Aorta (tissue), 5 donors: ENCODE data around the gene MYL6B. TPM values are rescaled to one million over a fixed set of nuclear protein-coding genes. Genes with fewer than 3 reads are reported as not detected.

ENCODE experiments used
- ATAC-seq: fragments of 200-7000 bp; cut with Tn5 transposase; one replicate; pipeline ENCODE4 v1.9.1; 2022; ENCODE audit warnings: moderate library complexity; ENCODE audit not compliant: low FRiP score
- DNase-seq, 2 donors: peaks; one replicate each; pipeline ENCODE4 v3.0.0-alpha.2; 2020
- H3K27ac ChIP-seq, 2 donors: one replicate each; pipeline ENCODE4 v1.5.1; 2013; ENCODE audit warnings: low read length in 2 of 2, mild to moderate bottlenecking in 2 of 2, moderate library complexity in 2 of 2, control low read depth in 1 of 2, inconsistent platforms in 1 of 2, low read depth in 1 of 2
- H3K27me3 ChIP-seq, 2 donors: one replicate each; pipeline ENCODE4 v1.6.1; 2013; ENCODE audit warnings: control low read depth in 1 of 2, low read length in 1 of 2, mild to moderate bottlenecking in 1 of 2, moderate library complexity in 1 of 2; ENCODE audit not compliant: insufficient read depth in 2 of 2, control insufficient read depth in 1 of 2
- H3K36me3 ChIP-seq, 2 donors: one replicate each; pipeline ENCODE4 v1.6.1; 2013; ENCODE audit warnings: control low read depth in 1 of 2, low read length in 1 of 2, mild to moderate bottlenecking in 1 of 2; ENCODE audit not compliant: insufficient read depth in 2 of 2, control insufficient read depth in 1 of 2
- H3K4me1 ChIP-seq, 2 donors: one replicate each; pipeline ENCODE4 v1.6.1; 2013; ENCODE audit warnings: low read length in 2 of 2, control low read depth in 1 of 2, mild to moderate bottlenecking in 1 of 2, moderate library complexity in 1 of 2; ENCODE audit not compliant: insufficient read depth in 2 of 2, control insufficient read depth in 1 of 2
- H3K4me3 ChIP-seq, 2 donors: one replicate each; pipeline ENCODE4 v1.5.1; 2013; ENCODE audit warnings: low read length in 2 of 2, control low read depth in 1 of 2, mild to moderate bottlenecking in 1 of 2
- H3K9me3 ChIP-seq: one replicate; pipeline ENCODE4 v1.6.1; 2013; ENCODE audit warnings: mild to moderate bottlenecking, low read length; ENCODE audit not compliant: control insufficient read depth
- WGBS, 2 donors: extraction: QIAGEN DNeasy Blood & Tissue Kit; methylation state at CpG; one replicate each; pipeline ENCODE4 v1.1.7; 2013; 5-methylcytosine and 5-hydroxymethylcytosine counted together
- intact Hi-C, 2 donors: fragments of 100-400 bp; cut with DNase I; formaldehyde crosslinking; loops; one replicate each; pipeline versions ENCODE4 v1.14.2 to v1.15.0; 2022
- polyA plus RNA-seq, 2 donors: library from polyadenylated mRNA; stranded (reverse); fragments of 200-250 nt; gene quantifications; one replicate each; pipeline ENCODE4 v1.2.3, GENCODE V29; 2013
- total RNA-seq, 2 donors: library from RNA; stranded (reverse); fragmentation: NEBNext Ultra II Directional; extraction: Animal tissue kit (Norgen Biotek cat#: 25700); gene quantifications; one replicate each; pipeline ENCODE4 v1.2.1, GENCODE V29; 2021
- donor health status: healthy with polysubstance abuse.
- donor health status: Bipolar disorder and iron deficiency.
- donor health status: DM: no; HTN: no; CAD: no.
- donor health status: DM: no; HTN: no; CAD: no.
- donor health status: DM: yes; HTN: yes; CAD: no.

The MYL6B gene
- total and polyA plus RNA-seq, 4 donors: 30.2 to 101 (median 50.4) TPM

- ATAC-seq (peak; percentile 75), DNase-seq (peak; percentile 88 to 93)
- Histone ChIP-seq H3K36me3 (peaks cover 0 to 17% of the 10 kb centered on the region in 2 donors), H3K4me3 (peak overlapping the region; percentile 76 to 96), H3K4me1 (no peaks in the 10 kb centered on the region), H3K27me3 (no peaks in the 10 kb centered on the region), H3K9me3 (no peaks in the 10 kb centered on the region), H3K27ac (peak overlapping the region; percentile 62 to 82)
- WGBS, 2 donors: 0% methylated on average over 6 of the region's 6 CpGs
- intact Hi-C loops: loop anchor here in 1 of 2 donors (5.0 kb wide), 1 partner anchor 42 kb away; the partner anchor contains the start of genes RPL41 and ZC3H10
Observed at GRCh38 chr12:56158926-56159461, 6.6 kb downstream of the MYL6B start.

GRCh38 chr12:56159482-56160192 lies 7.2 kb downstream of the MYL6B start:
- Histone ChIP-seq H3K4me1 (no peaks in the 10 kb centered on the region), H3K27ac (peak overlapping the region; percentile 1 to 67), H3K27me3 (no peaks in the 10 kb centered on the region), H3K36me3 (peaks cover 0 to 19% of the 10 kb centered on the region in 2 donors), H3K9me3 (no peaks in the 10 kb centered on the region), H3K4me3 (peak overlapping the region; percentile 76 to 96)
- WGBS, 2 donors: 1 to 2% methylated on average over 8 of the region's 8 CpGs
- intact Hi-C loops: loop anchor here (2.0 to 5.0 kb wide), 2 partner anchors 29 to 42 kb away; partner anchors contain the start of genes RPL41 (in 1 of the 2), SMARCC2 (in 1 of the 2) and ZC3H10 (in 1 of the 2)
- DNase-seq (peak in 1 of 2 donors; percentile 35), ATAC-seq (no peak)

- 6 to 7% methylated on average over 7 of the region's 7 CpGs for WGBS, 2 donors
- DNase-seq: peak in 1 of 2 donors; percentile 49
- peaks cover 0 to 19% of the 10 kb centered on the region in 2 donors for H3K36me3 ChIP-seq
- no peaks in the 10 kb centered on the region for H3K4me1 ChIP-seq
- peak overlapping the region; percentile 76 to 96 for H3K4me3 ChIP-seq
- H3K9me3 ChIP-seq: no peaks in the 10 kb centered on the region
- H3K27ac ChIP-seq: peak overlapping the region in 1 of 2 donors; percentile 67
- H3K27me3 ChIP-seq: no peaks in the 10 kb centered on the region
- ATAC-seq: no peak
- intact Hi-C loops: loop anchor here in 1 of 2 donors (2.0 kb wide), 1 partner anchor 29 kb away; the partner anchor contains the start of gene SMARCC2
Observed at GRCh38 chr12:56160193-56160763, 7.9 kb downstream of the MYL6B start.

GRCh38 chr12:56160894-56161689 lies 8.7 kb downstream of the MYL6B start:
- Histone ChIP-seq H3K27me3 (no peaks in the 10 kb centered on the region), H3K4me1 (no peaks in the 10 kb centered on the region), H3K27ac (peak overlapping the region; percentile 9 to 11), H3K36me3 (peaks cover 0 to 19% of the 10 kb centered on the region in 2 donors), H3K9me3 (no peaks in the 10 kb centered on the region), H3K4me3 (peak overlapping the region; percentile 76 to 96)
- ATAC-seq (no peak), DNase-seq (peak in 1 of 2 donors; percentile 33)
- intact Hi-C loops: loop anchor here in 1 of 2 donors (2.0 kb wide), 1 partner anchor 28 kb away; the partner anchor contains the start of gene SMARCC2
- 20 to 22% methylated on average over 11 of the region's 11 CpGs for WGBS, 2 donors

- WGBS, 2 donors: 34 to 40% methylated on average over 10 of the region's 10 CpGs
- Histone ChIP-seq H3K4me1 (no peaks in the 10 kb centered on the region), H3K9me3 (no peaks in the 10 kb centered on the region), H3K36me3 (peaks cover 0 to 19% of the 10 kb centered on the region in 2 donors), H3K27ac (peak overlapping the region in 1 of 2 donors; percentile 17), H3K4me3 (peak overlapping the region in 1 of 2 donors; percentile 96), H3K27me3 (no peaks in the 10 kb centered on the region)
- intact Hi-C loops: loop anchor here in 1 of 2 donors (2.0 kb wide), 2 partner anchors 27 to 43 kb away; partner anchors contain the start of genes SMARCC2 and ZC3H10
- peak in 1 of 2 donors; percentile 35 for DNase-seq
- ATAC-seq: no peak
Observed at GRCh38 chr12:56161690-56162351, 9.4 kb downstream of the MYL6B start.

- ATAC-seq (no peak), DNase-seq (peak in 1 of 2 donors; percentile 44)
- Histone ChIP-seq H3K4me3 (no peak overlapping the region), H3K36me3 (peaks cover 0 to 19% of the 10 kb centered on the region in 2 donors), H3K27ac (peak overlapping the region in 1 of 2 donors; percentile 16), H3K9me3 (no peaks in the 10 kb centered on the region), H3K4me1 (no peaks in the 10 kb centered on the region), H3K27me3 (no peaks in the 10 kb centered on the region)
- 19 to 24% methylated on average over 11 of the region's 11 CpGs for WGBS, 2 donors
- intact Hi-C loops: loop anchor here in 1 of 2 donors (2.0 kb wide), 1 partner anchor 44 kb away; the partner anchor contains the start of gene ZC3H10
Observed at GRCh38 chr12:56162468-56163290, 10.3 kb downstream of the MYL6B start.

GRCh38 chr12:56163533-56164344 lies 11.4 kb downstream of the MYL6B start:
- intact Hi-C loops: loop anchor here in 1 of 2 donors (2.0 kb wide), 1 partner anchor 45 kb away; the partner anchor contains the start of gene ZC3H10
- H3K9me3 ChIP-seq: no peaks in the 10 kb centered on the region

More at GRCh38 chr12:56163533-56164344, 11.4 kb downstream of the MYL6B start:
- Histone ChIP-seq H3K4me1 (no peaks in the 10 kb centered on the region), H3K27ac (no peak overlapping the region), H3K36me3 (peaks cover 0 to 19% of the 10 kb centered on the region in 2 donors), H3K4me3 (no peak overlapping the region), H3K27me3 (no peaks in the 10 kb centered on the region)
- ATAC-seq: no peak
- DNase-seq: peak in 1 of 2 donors; percentile 44
- 35 to 43% methylated on average over 11 of the region's 11 CpGs for WGBS, 2 donors
